HCT116 (cell line): Measurements from ENCODE around the gene LRP1B.

ENCODE experiments used
- ATF3 ChIP-seq: IDR thresholded peaks from 2 replicates; pipeline ENCODE4 v1.6.1; 2012
- CTCF ChIP-seq, 3 experiments: fragments of 200-600 bp in 1 of 3; sonication (generic) in 1 of 3; IDR thresholded peaks in 2 of 3; conservative IDR thresholded peaks in 1 of 3; 2 replicates each; pipeline ENCODE4 v1.5.1; 2012 to 2017; ENCODE audit warnings: low read depth in 2 of 3, low read length in 2 of 3, antibody characterized with exemption in 1 of 3, borderline replicate concordance in 1 of 3, control low read depth in 1 of 3, mild to moderate bottlenecking in 1 of 3, mixed read lengths in 1 of 3, mixed run types in 1 of 3, moderate library complexity in 1 of 3; ENCODE audit not compliant: insufficient read depth in 1 of 3
- ELF1 ChIP-seq: IDR thresholded peaks from 2 replicates; pipeline ENCODE4 v1.6.1; 2012; ENCODE audit warnings: low read depth, borderline replicate concordance
- EZH2 ChIP-seq: fragments of 200-600 bp; sonication (generic); IDR thresholded peaks from 2 replicates; pipeline ENCODE4 v1.6.1; 2017; ENCODE audit warnings: antibody characterized with exemption, mixed run types
- EZH2phosphoT487 ChIP-seq: fragments of 200-600 bp; IDR thresholded peaks from 2 replicates; pipeline ENCODE4 v1.6.1; 2018; ENCODE audit warnings: antibody characterized with exemption, borderline replicate concordance
- POLR2A ChIP-seq: IDR thresholded peaks from 2 replicates; pipeline ENCODE4 v1.7.0; 2011; ENCODE audit warnings: borderline replicate concordance; ENCODE audit not compliant: insufficient read depth, insufficient read length; ENCODE audit errors: extremely low read depth
- POLR2AphosphoS5 ChIP-seq: IDR thresholded peaks from 2 replicates; pipeline ENCODE4 v1.6.1; 2011; ENCODE audit warnings: mild to moderate bottlenecking, low read depth, low read length, moderate library complexity
- RAD21 ChIP-seq: IDR thresholded peaks from 2 replicates; pipeline ENCODE4 v1.6.1; 2012; ENCODE audit warnings: low read depth, mild to moderate bottlenecking
- REST ChIP-seq: IDR thresholded peaks from 2 replicates; pipeline ENCODE4 v1.6.1; 2012; ENCODE audit warnings: low read depth
- SIN3A ChIP-seq: IDR thresholded peaks from 2 replicates; pipeline ENCODE4 v1.6.1; 2012; ENCODE audit warnings: low read depth
- YY1 ChIP-seq: IDR thresholded peaks from 2 replicates; pipeline ENCODE4 v1.6.1; 2011; ENCODE audit warnings: low read length, low read depth, moderate library complexity, mild to moderate bottlenecking; ENCODE audit not compliant: insufficient replicate concordance; ENCODE audit errors: extremely low read depth
- ZBTB33 ChIP-seq: IDR thresholded peaks from 2 replicates; pipeline ENCODE4 v1.6.1; 2011; ENCODE audit warnings: mild to moderate bottlenecking, low read length, moderate library complexity; ENCODE audit not compliant: insufficient replicate concordance; ENCODE audit errors: extremely low read depth
- ZNF274 ChIP-seq: fragments of 200-500 bp; sonication (Bioruptor generic); IDR thresholded peaks from 2 replicates; pipeline ENCODE4 v1.6.1; 2014; ENCODE audit warnings: mild to moderate bottlenecking, low read depth, low read length, inconsistent platforms

GRCh38 chr2:140584471-140584870, 1546.3 kb downstream of the LRP1B start:
- TF ChIP-seq REST (no peak), POLR2A (no peak), CTCF (IDR thresholded peaks at IDR 0.05 in 2 of 3, conservative IDR thresholded peaks at IDR 0.05 in 1 of 3; ENCODE audit: borderline replicate concordance in 1 of 3, insufficient read depth in 1 of 3, low read depth in 2 of 3, low read length in 2 of 3) (no peak), ZNF274 (no peak), SIN3A (no peak), RAD21 (no peak), POLR2AphosphoS5 (no peak), EZH2 (no peak), ZBTB33 (no peak), ELF1 (no peak), ATF3 (no peak), EZH2phosphoT487 (no peak), YY1 (no peak)
